Midbrain (tissue), 1 donor: ENCODE results near the gene TRIP6.
A peak's percentile ranks its signal among the peaks of the same experiment; 100 is the strongest.

Source experiments
- DNase-seq: peaks from one replicate; lab custom pipeline; 2025; lab: John Stamatoyannopoulos, UW

TRIP6 gene

GRCh38 chr7:100873599-100874299 lies 6.6 kb downstream of the TRIP6 start:
- DNase-seq: no peak

- no peak for DNase-seq
Measured at GRCh38 chr7:100874300-100874576, 7.1 kb downstream of the TRIP6 start.

- DNase-seq: peak; percentile 99
Measured at GRCh38 chr7:100874577-100875355, 7.6 kb downstream of the TRIP6 start, which contains the start of gene SRRT. Gene SRRT, plus strand, starts transcription at chr7:100875103. Its CDS starts 488 bp downstream, at chr7:100875591.

- DNase-seq: no peak
Measured at GRCh38 chr7:100875356-100875751, 8.2 kb downstream of the TRIP6 start.

- DNase-seq: no peak
Measured at GRCh38 chr7:100878013-100878412, 10.8 kb downstream of the TRIP6 start.

GRCh38 chr7:100878685-100879084 lies 11.5 kb downstream of the TRIP6 start:
- no peak for DNase-seq

GRCh38 chr7:100879685-100880261 lies 12.6 kb downstream of the TRIP6 start:
- DNase-seq: no peak

GRCh38 chr7:100880645-100881044 lies 13.5 kb downstream of the TRIP6 start:
- peak; percentile 26 for DNase-seq

- DNase-seq: no peak
Measured at GRCh38 chr7:100881136-100881535, 13.9 kb downstream of the TRIP6 start.

- DNase-seq: no peak
Measured at GRCh38 chr7:100882201-100882600, 15.0 kb downstream of the TRIP6 start.

- DNase-seq: no peak
Measured at GRCh38 chr7:100882785-100883526, 15.8 kb downstream of the TRIP6 start.

GRCh38 chr7:100884736-100885439 lies 17.7 kb downstream of the TRIP6 start:
- no peak for DNase-seq

GRCh38 chr7:100885440-100886141 lies 18.4 kb downstream of the TRIP6 start:
- no peak for DNase-seq

- DNase-seq: no peak
Measured at GRCh38 chr7:100886142-100886935, 19.2 kb downstream of the TRIP6 start.

- DNase-seq: no peak
Measured at GRCh38 chr7:100886936-100887515, 19.8 kb downstream of the TRIP6 start.

GRCh38 chr7:100887516-100888290 lies 20.5 kb downstream of the TRIP6 start:
- DNase-seq: peak; percentile 37

- DNase-seq: no peak
Measured at GRCh38 chr7:100888291-100888987, 21.3 kb downstream of the TRIP6 start.

- peak; percentile 66 for DNase-seq
Measured at GRCh38 chr7:100888988-100889750, 22.0 kb downstream of the TRIP6 start, which contains the start of gene UFSP1. Gene UFSP1, minus strand, starts transcription at chr7:100889715. Its CDS starts 444 bp downstream, at chr7:100889271.
